HL-60/S4 (cell line): ENCODE data around the gene CD274.

Source experiments
- in situ Hi-C: fragments of 300-500 bp; cut with MboI; formaldehyde crosslinking; loops from 2 replicates; pipeline ENCODE4 v1.14.3; 2022; ENCODE audit warnings: low sequenced_read_pairs

Gene CD274

DNA sequence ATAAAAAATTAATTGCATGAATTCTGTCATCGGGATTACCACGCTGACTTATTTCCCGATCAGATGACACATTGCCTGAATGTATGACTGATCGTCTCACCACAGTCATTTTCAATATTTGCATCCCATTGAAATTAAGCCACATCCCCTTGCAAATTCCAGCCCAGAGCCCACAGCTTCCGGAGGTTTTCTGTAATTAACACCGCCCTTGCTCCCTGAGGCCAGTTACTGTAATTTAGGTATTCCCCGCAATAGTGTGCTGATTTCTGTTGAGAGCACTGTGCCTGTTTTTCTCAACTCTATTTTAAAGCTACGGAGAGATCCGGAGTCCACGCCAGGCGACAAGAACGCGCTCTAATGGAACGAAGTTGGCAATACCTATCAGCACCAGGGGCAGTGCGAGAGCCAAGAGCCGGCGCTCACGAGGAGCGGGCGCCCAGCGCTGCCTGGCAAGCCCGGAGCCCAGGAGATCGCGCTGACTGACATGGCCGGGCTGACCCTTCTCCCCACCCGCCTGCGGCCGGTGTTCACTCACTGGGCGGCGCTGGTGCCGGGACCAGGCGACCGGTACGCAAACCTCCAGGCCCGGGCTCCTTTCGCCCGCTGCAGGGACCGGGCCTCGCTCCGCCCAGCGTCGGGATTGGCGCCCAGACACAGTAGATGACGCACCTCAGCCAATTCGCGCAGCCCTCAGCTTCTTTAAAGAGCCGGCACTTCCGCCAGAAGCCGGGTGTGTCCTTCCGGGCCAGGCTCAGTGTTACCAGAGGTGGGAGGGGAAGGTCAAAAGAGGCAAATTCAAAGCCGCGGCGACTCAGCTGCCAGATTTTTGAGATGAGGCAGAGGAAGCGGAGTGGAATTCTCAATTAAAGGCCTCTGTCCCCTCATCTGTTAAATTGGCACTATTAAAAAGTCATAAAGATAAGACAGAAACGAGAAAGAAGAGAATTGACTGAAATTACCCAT, 12.8 kb upstream of the CD274 start, which contains the start of gene PLGRKT:
TSS of gene PLGRKT (minus strand) at position 672 of the 963 bp plus-strand sequence. CDS start 5,948 bp downstream, outside the sequence.
- in situ Hi-C loops, result loop anchor here (10.0 to 25.0 kb wide), 2 partner anchors 250 to 683 kb away; partner anchors contain the start of gene INSL6

DNA sequence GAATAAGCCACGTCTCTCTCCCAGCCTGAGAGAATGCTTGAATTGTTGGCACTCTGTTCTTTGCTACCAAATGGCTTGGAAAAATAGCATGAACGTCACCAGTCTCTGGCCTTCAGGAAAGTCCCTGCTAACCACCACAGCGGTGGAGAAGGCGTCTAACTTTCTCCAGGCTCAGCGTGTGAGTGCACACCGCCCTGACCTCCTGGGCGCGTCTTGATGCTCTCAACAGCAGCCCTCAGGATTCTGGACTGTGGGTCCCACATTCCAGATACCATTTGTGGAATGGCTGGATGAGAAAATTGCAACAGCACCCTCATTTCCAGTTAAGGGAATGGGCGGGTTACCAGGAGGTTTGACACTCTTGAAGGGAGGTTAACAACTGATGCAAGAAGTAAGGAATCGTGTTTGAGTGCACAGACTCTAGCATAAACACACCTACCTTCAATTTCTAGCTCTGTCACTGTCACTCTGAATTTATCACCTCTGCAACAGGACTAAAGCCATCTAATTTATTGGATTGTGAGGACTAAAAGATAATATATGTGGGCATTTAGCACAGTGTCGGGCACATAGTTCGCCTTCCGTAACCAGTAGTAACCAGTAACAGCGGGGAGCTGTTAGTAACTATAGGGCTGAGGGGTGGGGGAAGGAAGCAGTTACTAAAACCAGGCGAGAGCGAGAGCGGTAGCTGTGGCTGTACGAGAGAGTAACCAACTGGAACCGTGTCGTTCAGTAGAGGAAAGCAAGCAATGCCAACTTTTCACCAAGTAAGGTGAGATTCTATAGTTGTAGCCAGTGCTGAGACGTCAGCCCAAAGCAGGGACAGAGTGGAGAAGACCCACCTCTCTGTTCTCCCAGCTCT, 11.8 kb upstream of the CD274 start:
- in situ Hi-C loops, result loop anchor here (10.0 to 25.0 kb wide), 2 partner anchors 251 to 684 kb away; partner anchors contain the start of gene INSL6

DNA sequence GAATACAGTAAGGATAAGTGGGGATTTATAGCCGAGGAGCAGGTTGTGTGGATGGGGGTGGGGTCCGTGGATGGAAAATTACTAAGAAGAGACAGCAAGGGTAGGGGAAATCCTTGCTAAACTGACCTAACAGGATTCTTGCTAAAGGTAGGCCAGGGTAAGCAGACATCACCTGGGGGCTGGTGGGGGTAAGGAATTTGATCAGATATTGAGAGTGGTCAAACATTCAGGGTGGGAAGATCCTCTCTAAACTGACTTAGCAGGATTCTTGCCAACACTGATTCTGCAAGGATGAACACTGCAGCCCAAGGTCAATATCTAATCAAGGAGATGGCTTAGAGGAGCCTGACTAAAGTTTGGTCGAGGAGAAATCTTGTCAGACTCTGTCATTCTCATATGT, 9.9 kb upstream of the CD274 start:
- in situ Hi-C loops, result loop anchor here (10.0 to 25.0 kb wide), 2 partner anchors 154 to 253 kb away; partner anchors contain the start of gene INSL6

DNA sequence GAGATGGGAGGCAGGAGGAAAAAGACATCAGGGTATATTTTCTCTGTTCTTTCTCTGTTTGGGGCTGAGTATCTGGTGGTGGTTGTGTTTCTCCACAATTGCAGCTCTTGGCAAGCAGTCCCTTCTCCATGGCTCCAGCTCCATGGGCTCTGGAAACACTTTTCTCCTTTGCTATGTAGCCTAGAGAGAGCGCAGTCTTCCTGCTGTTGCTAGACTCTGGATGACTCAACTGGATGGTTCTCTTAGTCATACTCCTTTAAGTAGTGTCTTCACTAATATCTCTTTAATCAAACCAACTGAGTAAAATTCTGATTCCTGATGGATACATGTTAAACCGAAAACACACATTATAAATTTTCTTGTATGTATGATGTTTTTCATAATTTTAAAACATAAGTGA, 9.3 kb upstream of the CD274 start:
- in situ Hi-C loops, result loop anchor here (10.0 to 25.0 kb wide), 2 partner anchors 154 to 254 kb away; partner anchors contain the start of gene INSL6

DNA sequence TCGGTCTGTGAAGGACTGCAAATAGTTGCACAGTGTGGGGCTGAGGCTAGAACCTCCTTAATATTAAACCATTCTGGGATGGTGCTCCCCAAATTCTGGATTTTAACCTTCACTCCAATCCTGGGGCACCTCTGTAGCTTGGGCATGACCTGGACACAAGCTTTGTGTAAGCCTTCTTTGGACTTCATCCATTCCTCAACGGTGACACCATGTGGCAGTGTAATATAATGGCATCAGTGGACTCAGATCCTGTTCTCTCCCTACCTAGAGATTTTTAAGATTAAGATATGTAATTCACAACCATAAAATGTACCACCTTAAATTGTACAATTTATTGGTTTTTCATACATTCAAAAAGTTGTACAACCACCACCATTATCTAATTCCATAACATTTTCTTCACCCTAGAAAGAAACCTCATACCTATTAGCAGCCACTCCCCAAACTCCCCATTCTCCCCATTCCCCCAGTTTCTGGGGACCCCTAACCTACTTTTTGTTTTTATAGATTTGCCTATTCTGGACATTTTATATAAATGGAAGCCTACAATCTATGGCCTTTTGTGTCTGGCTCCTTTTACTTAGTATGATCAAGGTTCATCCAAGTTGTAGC, 7.8 kb upstream of the CD274 start:
- in situ Hi-C loops, result loop anchor here (10.0 to 25.0 kb wide), 2 partner anchors 152 to 255 kb away; partner anchors contain the start of gene INSL6

DNA sequence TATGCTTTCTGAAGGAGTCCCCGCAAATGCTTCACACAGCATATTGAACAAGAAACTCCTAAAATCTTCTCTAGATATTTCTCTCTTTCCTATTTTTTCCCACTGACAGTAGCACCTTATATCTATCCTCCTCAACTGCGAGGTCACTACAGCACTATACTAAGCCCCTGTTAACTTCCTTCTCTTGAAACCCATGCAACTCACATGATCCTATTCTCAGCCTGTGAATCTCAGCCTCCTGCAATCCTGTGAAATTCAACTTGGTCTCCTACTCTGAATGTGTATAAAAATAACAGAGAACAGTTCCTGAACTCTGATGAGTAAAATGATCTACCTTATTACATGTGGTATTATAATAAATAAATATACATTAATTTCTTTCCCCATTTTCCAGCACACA, 6.5 kb upstream of the CD274 start:
- in situ Hi-C loops, result loop anchor here (10.0 to 25.0 kb wide), 2 partner anchors 151 to 257 kb away; partner anchors contain the start of gene INSL6

DNA sequence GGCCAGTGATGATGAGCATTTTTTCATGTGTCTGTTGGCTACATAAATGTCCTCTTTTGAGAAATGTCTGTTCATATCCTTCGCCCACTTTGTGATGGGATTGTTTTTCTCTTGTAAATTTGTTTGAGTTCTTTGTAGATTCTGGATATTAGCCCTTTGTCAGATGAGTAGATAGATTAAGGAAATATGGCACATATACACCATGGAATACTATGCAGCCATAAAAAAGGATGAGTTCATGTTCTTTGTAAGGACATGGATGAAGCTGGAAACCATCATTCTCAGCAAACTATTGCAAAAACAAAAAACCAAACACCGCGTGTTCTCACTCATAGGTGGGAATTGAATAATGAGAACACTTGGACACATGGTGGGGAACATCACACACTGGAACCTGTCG, 5.2 kb upstream of the CD274 start:
- in situ Hi-C loops, result loop anchor here (10.0 to 25.0 kb wide), 2 partner anchors 150 to 258 kb away; partner anchors contain the start of gene INSL6

DNA sequence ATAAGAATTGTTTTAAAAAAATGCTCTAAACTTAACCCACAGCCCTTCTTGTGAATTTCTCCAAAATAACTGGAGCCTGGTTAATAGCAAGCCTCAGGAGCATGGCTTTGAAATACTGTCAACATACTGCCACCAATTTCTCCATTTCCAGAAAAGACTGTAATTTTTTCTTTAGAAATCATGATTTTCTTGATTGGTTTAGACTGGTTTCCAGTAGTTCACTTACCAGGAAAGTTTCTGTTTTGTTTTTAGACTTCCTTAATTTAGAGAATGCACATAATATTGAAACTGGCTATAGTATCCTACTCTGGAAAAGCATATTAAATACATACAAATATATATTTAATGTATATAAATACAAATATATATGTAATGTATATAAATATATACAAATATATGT, 4.5 kb upstream of the CD274 start:
- in situ Hi-C loops, result loop anchor here (10.0 to 25.0 kb wide), 2 partner anchors 149 to 259 kb away; partner anchors contain the start of gene INSL6

DNA sequence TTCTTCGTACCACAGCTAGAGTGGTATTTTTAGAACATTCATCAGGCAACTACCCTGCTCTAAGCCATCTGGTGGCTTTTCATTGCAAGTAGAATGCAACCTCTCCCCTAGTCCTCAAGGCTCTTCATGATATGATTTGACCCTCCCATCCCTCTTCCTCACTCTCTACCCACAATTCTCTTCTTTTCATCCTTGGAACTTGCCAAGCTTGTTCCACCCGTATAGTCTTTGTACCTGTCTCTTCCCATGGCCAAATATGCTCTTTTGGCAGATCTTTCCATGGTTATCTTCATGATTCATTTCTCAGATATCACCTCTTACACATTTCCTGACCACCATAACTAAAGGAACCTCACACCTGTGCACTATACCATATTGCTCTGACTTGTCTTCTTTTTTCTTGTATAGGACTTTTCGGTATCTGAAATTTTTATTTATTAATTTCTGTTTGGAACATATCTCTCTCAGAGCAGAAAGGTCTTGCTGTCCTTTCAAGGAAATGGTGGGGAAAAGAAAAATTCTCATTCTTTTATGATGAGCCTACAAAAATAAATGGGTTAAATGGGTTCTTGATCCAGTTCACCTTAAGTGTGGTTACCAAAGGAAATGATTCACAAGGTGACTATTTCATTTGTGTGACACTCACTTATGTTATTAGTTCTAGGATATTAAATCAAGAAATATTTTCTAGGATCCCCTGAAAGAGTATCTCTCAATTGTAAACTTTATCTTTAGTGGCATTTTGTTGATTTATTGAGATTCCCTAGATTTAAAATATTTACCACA, 3.7 kb upstream of the CD274 start:
- in situ Hi-C loops, result loop anchor here (10.0 to 25.0 kb wide), 2 partner anchors 148 to 259 kb away; partner anchors contain the start of gene INSL6

DNA sequence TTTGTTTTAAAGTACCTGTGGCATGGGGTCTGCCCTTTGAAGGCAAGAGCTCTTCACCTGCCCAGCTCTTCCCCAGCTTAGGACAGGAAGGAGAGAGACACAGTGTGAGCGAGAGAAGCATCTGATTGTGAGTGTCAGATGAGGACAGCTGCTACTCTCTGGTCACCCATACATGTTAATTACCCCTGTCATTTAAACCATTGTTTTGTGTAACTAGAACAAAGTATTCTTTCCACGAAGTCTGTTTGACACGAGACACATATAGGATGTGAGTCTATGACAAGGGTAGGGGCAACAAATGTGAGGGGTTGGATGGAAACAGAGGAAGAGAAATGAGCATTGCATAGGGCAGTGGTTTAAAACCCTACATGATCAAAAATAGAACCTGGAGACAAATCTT, 3.0 kb upstream of the CD274 start:
- in situ Hi-C loops, result loop anchor here (10.0 to 25.0 kb wide), 2 partner anchors 147 to 260 kb away; partner anchors contain the start of gene INSL6

DNA sequence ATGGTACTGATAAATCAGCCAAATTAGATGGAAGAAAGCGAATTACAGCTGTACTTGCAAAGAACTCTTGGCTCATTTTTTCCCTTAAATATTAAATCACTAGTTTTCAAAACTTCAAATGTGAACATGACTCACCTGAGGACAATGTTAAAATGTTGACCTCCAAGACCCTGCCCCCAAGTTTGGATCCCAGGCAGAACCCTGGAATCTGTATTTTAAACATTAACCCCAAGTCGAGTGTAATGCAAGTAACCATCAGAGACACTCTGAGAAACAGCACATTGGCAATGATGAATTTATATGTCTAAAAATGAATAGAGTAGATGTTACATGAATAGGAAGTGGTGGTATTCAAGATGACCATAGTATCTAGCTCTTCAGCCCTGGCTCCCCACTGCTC, 2.3 kb upstream of the CD274 start:
- in situ Hi-C loops, result loop anchor here (10.0 to 25.0 kb wide), 2 partner anchors 147 to 261 kb away; partner anchors contain the start of gene INSL6

DNA sequence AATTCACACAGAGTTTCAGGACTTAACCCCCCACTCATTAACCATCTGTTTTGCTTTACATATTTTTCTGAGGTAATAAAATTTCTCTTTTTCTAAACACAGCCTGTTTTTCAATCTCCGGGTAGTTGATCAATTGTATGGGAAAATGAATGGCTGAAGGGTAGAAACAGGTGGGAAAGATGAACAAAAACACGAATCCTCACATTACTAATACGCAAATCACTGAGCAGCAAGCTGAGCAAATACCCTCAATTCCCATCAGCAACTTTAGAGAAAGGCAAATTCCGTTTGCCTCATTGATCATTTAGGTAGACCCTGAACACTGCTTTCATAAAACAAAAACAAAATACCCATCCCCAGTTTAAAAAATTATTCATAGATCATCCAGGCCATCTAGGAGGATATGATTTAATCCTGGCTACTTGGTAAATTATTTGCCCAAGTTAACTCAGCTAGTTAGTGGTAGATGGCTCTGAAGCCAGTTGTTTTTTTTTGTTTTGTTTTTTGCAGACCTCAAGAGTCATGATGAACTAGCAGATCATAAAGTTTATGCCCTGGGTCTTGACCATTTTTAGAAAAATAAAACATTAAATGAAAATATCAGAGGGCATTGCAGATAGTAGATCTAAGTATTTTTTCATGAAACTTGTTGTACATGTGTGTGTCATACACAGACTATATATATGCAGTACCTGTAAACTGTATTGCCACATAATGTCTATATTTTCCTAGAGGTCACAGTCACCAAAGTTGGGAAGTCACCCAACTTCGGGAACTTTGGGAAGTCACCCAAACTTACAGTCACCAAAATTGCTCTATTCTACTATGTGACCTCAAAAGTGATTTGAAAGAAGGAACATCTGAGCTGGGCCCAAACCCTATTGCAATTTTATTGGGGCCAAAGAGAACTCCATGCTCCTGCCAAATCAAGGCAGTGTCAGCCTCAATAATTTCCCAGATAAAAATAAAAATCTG, 1.6 kb upstream of the CD274 start:
- in situ Hi-C loops, result loop anchor here (10.0 to 25.0 kb wide), 2 partner anchors 146 to 261 kb away; partner anchors contain the start of gene INSL6

DNA sequence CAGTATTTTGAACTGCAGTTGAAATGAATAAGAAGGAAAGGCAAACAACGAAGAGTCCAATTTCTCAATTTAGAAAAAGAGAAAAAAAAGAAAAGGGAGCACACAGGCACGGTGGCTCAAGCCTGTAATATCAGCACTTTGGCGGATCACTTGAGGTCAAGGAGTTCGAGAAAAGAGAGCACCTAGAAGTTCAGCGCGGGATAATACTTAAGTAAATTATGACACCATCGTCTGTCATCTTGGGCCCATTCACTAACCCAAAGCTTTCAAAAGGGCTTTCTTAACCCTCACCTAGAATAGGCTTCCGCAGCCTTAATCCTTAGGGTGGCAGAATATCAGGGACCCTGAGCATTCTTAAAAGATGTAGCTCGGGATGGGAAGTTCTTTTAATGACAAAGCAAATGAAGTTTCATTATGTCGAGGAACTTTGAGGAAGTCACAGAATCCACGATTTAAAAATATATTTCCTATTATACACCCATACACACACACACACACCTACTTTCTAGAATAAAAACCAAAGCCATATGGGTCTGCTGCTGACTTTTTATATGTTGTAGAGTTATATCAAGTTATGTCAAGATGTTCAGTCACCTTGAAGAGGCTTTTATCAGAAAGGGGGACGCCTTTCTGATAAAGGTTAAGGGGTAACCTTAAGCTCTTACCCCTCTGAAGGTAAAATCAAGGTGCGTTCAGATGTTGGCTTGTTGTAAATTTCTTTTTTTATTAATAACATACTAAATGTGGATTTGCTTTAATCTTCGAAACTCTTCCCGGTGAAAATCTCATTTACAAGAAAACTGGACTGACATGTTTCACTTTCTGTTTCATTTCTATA, 602 bp upstream of the CD274 start:
- in situ Hi-C loops, result loop anchor here (10.0 to 25.0 kb wide), 2 partner anchors 145 to 262 kb away; partner anchors contain the start of gene INSL6

DNA sequence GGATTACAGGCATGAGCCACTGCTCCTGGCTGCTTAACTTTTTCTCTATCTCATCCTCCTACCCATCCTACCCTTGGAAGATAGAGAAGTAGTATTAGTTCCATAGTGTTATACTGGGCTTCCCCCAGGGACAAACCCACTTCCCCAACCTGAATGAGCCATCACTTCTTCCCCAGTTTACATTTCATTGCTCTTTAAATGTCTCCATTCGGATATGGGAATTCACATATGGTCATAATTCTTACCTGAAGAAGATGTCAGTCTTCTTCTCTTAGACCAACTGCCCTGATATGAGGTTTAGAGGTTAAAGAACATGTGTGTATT, 1.9 kb downstream of the CD274 start:
- in situ Hi-C loops, result no loop called here

DNA sequence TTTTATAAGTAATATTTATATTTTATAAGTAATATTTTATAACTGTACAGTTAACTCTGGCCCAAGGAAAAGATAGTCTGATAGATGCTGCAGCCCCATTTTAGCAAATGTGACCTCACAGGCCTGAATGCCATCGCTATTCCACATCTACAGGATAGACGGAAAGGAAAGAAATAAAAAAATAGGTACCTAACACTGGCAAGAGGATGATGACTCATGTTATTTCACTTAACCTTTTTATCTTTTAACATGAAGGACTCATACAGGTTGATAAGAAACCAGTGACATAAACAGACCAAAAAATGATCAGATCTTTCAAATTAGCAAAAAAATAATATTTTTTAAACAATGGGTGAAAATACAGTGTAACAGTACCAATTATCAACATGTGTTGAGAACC, 2.7 kb downstream of the CD274 start:
- in situ Hi-C loops, result no loop called here

DNA sequence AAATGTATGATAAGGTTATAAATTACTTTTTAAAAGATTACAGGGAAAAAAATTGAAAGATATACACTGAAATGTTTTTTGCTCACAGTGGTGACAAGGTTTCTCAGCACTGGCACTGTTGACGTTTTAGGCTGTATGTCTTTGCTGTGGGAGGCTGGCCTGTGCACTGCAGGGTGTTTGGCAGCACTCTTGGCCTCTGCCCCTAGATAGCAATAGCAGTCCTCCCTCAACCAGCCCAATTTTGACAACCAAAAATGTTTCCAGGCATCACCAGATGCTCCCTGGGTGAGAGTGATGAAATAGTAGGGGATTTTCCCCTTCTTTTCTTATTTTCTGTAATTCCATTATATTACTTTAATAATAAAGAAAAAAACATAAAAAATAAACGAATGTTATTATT, 3.3 kb downstream of the CD274 start:
- in situ Hi-C loops, result no loop called here

DNA sequence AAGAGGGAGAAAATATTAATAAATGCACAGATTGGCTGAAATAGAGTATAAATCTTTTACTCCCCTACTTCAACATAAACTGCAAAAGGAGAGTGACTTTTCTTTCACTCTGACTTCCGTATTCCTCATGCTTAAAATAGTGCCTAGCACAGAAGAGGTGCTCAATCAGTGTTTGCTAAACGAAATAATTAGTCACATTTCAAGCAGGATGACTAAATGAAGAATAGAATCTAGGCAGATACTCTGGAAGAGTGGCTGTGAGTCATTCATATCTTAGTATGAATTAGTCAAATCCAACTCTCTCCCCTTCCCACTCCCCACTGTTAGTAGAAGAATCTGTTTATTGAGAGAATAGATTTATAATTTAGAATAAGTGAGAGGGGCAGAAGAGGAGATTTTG, 4.8 kb downstream of the CD274 start:
- in situ Hi-C loops, result no loop called here
